ENCODE results near the gene JHY. TPM values are rescaled to one million over a fixed set of nuclear protein-coding genes. Genes with fewer than 3 reads are reported as not detected.
"Not testable (repeated sequence)": the region's sequence is repeated elsewhere in the genome, so short reads cannot be mapped to it uniquely, and the experiment has no call there.

Gene JHY
- total RNA-seq, 1 experiment from 2014 or later: 0.53 TPM

DNA sequence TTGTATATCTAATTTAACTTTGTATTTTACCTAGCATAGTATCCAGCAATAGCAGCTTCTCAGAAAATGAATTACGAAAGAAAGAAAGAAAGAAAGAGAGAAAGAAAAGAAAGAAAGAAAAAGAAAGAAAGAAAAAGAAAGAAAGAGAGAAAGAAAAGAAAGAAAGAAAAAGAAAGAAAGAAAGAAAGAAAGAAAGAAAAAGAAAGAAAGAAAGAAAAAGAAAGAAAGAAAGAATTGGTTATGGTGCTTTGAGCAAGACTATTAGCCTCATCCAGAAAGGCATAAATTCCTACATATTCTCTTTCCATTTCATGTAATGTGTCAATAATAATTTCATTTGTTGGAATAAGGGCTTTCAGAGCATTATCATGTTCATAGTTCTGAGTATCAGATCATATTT, 19.4 kb upstream of the JHY start:
- not testable (repeated sequence) for DNase-seq, H3K9me3 ChIP-seq, H3K4me3 ChIP-seq, H3K36me3 ChIP-seq
- H3K27me3 ChIP-seq: peaks cover 10% of the 10 kb centered on the region; the same call in 1 of the 2 replicates

DNA sequence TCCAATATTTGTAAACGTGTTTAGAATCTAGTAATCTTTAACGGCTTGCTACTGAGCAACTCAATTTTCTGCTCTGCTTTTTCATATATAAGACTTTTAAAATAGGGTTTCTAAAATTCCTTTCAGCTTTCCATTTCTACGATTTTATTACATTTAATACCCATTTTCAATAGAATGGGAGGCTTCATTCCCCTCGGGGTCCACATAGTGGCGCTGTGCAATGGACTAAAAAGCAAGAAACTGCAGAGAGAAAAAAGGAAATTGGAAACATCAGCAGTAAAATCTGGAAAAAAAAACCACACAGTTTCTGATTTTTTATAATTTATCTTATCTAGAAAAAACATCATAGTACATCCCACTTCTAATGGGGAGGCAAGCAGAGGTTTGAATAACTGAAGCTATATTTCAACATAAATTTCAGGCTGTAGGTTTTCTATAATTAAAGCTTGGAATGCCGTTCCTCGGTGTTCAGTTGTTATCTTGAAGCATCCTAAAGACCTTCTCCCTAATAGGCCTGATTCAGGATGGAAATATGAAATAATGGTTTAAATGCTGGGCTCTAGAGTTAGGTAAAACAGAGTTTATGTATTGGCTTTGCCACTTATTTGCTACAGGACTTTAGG, 18.7 kb upstream of the JHY start:
- peaks cover 10% of the 10 kb centered on the region; the same call in 1 of the 2 replicates for H3K27me3 ChIP-seq

DNA sequence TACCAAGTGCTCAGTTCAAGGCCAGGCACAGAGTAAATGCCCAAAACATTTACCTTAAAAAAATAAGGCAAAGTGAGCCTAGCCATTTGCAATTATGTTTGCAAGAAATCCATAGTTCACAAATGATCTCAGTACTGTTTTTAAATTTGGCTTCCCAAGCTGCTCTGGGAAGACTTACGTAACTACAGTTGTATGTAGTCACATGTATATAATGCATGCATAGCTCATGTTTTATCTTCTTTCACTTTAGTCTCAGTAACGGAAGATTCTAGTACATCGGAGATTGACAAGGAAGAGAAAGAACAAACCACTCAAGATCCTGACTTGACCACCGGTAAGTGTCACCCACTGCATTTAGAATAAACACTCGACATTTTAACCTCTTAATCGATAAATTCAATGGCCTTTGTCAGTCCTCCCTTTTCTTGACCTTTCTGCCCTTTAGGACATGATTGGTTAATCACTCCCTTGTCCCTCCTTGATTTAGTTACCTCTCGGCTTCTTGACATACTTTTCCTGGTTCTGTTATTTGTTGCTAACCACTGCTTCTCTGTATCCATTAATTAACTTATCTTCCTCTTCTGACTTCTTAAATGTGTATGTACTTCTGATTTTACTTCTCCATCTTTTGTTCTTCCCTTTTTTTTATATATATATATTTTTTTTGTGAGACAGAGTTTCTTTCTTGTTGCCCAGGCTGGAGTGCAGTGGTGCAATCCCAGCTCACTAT, 18.0 kb upstream of the JHY start:
- Histone ChIP-seq H3K4me3 (no peak overlapping the region), H3K36me3 (no peaks in the 10 kb centered on the region), H3K9me3 (no peaks in the 10 kb centered on the region), H3K27me3 (peaks cover 10% of the 10 kb centered on the region; the same call in 1 of the 2 replicates)
- no peak for DNase-seq

More for the DNA sequence above, 18.7 kb upstream of the JHY start:
- Histone ChIP-seq H3K36me3 (no peaks in the 10 kb centered on the region), H3K4me3 (no peak overlapping the region), H3K9me3 (no peaks in the 10 kb centered on the region)
- DNase-seq: peak; percentile 16

DNA sequence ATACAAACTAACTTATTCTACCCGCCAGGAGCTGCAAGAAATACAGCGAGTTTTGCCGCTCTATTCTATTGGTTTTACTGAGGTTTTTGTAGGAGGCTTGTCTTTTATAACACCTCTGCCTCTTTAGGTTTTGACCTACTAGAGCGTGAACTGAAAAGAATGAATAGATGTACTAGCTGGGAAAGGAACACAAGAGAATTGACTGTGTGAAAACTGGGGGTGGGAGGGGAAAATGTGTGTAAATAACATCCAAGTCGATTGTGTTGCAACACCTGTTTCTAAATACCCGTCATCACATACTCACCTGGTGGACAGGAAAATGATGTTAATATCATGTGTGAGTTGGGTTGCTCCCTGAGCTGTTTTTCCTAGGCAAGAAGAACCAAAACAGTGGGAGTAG, 12.9 kb upstream of the JHY start:
- Histone ChIP-seq H3K27me3 (no peaks in the 10 kb centered on the region; the same call in 1 of the 2 replicates), H3K4me3 (no peak overlapping the region), H3K36me3 (no peaks in the 10 kb centered on the region), H3K9me3 (no peaks in the 10 kb centered on the region)
- no peak for DNase-seq

DNA sequence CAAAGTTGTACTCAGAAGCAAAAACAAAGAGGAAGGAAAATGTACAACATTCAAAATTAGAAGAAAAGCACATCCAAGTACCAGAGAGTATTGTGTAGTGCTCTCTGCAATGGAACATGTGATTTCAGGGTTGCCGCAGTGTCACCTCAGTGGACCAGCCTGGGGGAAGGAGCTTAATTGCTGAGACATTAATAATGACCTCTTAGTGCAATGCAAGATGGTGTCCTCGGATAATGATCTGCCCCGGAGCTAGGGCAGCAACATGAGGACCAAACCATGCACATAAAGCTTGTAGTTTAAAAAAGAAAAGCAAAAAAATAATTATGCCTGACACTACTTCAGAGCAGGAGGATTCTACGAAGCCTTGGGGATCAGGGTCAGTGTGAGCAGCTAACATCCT, 11.3 kb upstream of the JHY start:
- no peak for DNase-seq
- Histone ChIP-seq H3K4me3 (no peak overlapping the region), H3K27me3 (no peaks in the 10 kb centered on the region; the same call in 1 of the 2 replicates), H3K9me3 (no peaks in the 10 kb centered on the region), H3K36me3 (no peaks in the 10 kb centered on the region)

DNA sequence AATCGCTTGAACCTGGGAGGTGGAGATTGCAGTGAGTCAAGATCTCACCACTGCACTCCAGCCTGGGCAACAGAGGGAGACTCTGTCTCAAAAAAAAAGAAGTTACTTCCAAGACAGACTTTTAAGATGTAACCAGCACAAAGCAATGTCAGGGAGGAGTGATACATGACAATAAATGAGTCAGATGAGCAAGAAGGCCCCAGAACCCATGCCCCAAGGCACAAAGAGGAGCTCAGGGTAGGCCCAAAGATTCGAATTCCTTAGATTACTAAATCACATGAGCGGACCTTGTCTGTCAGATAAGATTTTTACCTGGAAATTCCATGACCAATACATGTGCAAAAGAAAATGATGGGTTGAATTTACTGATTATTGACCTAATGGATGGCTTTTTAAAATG, 10.5 kb upstream of the JHY start:
- no peaks in the 10 kb centered on the region for H3K9me3 ChIP-seq
- H3K4me3 ChIP-seq: no peak overlapping the region
- H3K36me3 ChIP-seq: no peaks in the 10 kb centered on the region
- DNase-seq: no peak
- H3K27me3 ChIP-seq: no peaks in the 10 kb centered on the region; the same call in 1 of the 2 replicates

DNA sequence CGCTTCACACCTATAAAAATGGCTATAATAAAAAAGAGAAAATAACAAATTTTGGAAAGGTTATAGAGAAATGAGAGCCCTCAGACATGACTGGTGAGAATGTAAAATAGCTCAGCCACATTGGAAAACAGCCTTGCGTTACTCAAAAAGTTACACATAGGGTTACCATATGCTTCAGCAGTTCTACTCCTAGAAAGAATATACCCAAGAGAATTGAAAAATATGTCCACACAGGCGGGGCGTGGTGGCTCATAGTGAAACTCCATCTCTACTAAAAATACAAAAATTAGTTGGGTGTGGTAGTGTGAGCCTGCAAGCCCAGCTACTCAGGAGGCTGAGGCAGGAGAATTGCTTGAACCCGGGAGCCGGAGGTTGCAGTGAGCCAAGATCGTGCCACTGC, 7.6 kb upstream of the JHY start:
- Histone ChIP-seq H3K4me3 (no peak overlapping the region), H3K36me3 (no peaks in the 10 kb centered on the region), H3K9me3 (no peaks in the 10 kb centered on the region), H3K27me3 (no peaks in the 10 kb centered on the region)
- DNase-seq: no peak

DNA sequence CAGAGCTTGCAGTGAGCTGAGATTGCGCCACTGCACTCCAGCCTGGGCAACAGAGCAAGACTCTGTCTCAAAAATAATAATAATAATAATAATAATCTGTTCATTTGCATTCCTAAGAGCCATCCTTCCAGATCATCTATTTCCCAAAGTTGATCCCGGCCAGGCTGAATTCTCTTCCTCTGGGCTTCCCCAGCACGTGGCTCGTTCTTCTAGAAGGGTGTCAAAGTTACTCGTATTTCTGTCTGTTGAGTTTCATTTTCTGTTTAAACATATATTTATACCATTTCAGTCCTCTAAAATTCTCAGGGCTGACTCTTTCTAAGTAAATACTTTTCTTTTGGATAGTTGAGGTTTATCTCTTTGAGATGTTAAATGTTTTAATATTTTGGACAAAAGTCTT, 4.8 kb upstream of the JHY start:
- Histone ChIP-seq H3K36me3 (no peaks in the 10 kb centered on the region), H3K4me3 (no peak overlapping the region), H3K27me3 (no peaks in the 10 kb centered on the region), H3K9me3 (no peaks in the 10 kb centered on the region)
- no peak for DNase-seq

DNA sequence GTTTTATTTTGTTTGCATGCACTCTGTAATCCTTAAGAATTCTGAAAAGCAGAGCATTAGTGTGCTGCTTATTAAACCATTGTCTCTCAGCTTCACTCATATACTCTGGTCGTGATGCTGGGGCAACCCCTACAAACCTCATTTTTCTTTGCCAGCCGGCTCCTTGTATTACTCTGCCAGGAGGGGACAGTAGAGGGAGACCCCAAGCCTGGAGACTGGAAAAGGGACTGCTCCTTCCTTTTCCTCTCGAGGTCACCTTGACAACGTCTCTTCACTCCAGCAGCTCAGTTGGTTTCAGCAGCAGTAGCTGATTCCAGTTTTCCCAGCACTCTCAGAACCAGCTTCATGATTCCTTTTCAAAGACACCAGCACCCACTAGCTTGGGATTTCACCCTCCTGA, 2.8 kb upstream of the JHY start:
- Histone ChIP-seq H3K27me3 (no peaks in the 10 kb centered on the region), H3K9me3 (no peaks in the 10 kb centered on the region), H3K36me3 (no peaks in the 10 kb centered on the region), H3K4me3 (no peak overlapping the region)
- DNase-seq: no peak

DNA sequence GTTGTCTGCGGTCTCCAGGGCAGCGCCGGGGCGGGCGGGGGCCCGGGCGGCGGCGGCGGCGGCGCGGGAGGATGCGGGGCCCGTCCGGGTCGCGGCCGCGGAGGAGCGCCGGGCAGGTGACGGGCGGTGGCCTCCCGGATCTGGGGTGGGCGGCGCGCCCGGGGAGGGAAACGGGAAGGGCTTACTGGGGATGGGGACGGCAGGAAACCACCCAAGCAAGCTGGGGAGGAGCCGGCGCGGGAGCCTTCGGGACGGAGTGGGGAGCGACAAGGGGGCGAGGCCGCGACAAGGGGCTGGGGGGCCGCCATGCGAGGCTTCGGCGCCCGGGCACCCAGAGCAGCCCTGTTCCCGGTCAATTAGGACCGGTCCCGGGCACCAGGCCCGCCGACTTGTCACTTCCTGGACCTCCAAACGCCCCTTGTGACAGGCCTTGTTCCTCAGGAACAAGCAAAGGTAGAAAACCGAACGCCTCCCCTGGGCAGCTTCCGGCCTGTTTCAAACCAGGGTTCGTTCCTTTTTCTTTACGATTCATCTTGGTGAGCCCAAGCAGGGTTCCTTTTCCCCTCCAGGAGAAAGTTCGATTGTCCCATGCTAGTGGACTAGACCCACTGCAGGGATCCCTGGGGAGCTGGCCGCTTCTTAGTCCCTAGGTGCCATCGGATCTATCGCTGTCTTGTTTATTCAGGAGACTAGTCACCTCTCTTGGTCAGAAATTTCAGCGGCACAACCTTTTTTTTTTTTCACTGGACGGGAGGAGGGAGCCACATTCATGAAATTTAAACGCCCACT, 492 bp downstream of the JHY start:
- Histone ChIP-seq H3K9me3 (no peaks in the 10 kb centered on the region), H3K36me3 (no peaks in the 10 kb centered on the region), H3K4me3 (peak overlapping the region; percentile 59), H3K27me3 (no peaks in the 10 kb centered on the region)
- DNase-seq: peak; percentile 45

DNA sequence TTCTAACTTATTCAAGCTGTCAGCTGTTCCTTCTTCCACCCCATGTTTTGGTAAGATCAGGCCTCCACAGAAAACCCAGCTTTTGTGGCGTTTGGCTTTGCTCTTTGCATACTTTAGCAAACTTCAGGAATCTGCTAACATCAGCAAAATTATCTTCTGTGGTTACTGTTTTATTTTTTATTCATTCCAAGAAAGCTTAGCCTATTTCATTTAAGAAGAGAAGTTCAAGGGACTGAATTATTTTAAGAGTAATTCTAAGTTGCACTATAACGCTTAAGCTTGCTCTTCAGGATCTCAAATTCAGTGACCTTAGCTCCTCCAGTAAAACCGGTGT, 1.1 kb downstream of the JHY start:
- no peak for DNase-seq
- no peaks in the 10 kb centered on the region for H3K36me3 ChIP-seq
- H3K9me3 ChIP-seq: no peaks in the 10 kb centered on the region
- no peaks in the 10 kb centered on the region for H3K27me3 ChIP-seq
- peak overlapping the region; percentile 59 for H3K4me3 ChIP-seq

DNA sequence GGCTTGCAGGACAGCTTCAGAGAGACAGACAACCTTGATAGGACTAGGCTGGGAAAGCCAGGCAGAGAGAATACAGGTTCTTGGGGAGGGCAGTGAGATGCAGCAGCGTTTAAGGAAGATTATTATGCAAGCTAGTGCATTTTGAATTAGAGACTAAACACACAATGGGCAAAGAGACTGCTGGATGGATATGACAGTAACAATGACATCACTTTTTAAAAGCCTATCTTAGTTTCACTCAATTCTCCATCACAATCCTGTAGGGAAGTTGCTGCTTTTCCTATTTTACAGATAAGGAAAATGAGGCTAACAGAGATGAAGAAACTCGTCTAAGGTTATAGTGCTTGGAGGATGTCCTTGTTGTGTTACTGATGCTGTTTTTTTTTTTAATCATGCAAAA, 5.6 kb downstream of the JHY start:
- H3K36me3 ChIP-seq: no peaks in the 10 kb centered on the region
- H3K4me3 ChIP-seq: no peak overlapping the region
- no peaks in the 10 kb centered on the region for H3K27me3 ChIP-seq
- no peak for DNase-seq
- no peaks in the 10 kb centered on the region for H3K9me3 ChIP-seq

DNA sequence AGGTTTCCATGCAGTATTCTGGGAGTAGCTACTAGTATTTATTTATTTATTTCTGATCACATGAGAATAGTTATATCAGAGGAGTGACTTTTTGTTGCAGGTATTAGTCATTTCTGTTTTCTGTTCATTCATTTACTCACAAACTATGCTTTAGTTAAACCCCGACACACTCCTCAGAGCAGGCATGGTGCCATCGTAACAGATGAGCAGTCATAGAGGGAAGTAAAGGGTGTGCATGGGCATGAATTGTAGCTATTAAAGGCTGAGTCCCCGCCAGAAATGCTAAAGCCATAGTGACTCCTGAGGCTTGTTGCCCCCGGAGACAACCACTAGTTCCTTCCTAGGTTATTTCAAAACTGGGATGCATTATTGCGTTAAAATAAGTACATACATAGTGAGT, 10.6 kb downstream of the JHY start:
- DNase-seq: no peak
- H3K27me3 ChIP-seq: no peaks in the 10 kb centered on the region
- H3K9me3 ChIP-seq: no peaks in the 10 kb centered on the region
- H3K36me3 ChIP-seq: no peaks in the 10 kb centered on the region
- no peak overlapping the region for H3K4me3 ChIP-seq

DNA sequence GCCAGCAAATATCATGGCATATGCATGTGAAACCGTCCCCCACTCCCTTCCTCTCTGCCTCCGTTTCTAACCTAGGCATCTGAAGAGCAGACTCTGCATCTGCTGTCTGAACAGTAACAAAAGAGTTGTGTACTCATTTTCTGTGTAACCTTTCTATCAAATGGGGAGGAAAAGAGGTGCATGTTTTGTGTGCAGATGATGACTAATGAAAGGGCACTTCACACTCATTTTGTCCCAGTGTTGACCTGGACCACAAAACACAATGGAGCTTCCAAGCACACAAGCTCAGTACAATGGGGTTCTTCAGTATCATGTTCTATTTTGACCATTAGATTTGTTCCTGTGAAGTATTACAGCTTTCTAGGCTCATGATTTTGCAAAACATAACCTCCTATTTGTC, 13.0 kb downstream of the JHY start:
- Histone ChIP-seq H3K4me3 (no peak overlapping the region), H3K9me3 (no peaks in the 10 kb centered on the region), H3K27me3 (no peaks in the 10 kb centered on the region), H3K36me3 (no peaks in the 10 kb centered on the region)
- DNase-seq: no peak

DNA sequence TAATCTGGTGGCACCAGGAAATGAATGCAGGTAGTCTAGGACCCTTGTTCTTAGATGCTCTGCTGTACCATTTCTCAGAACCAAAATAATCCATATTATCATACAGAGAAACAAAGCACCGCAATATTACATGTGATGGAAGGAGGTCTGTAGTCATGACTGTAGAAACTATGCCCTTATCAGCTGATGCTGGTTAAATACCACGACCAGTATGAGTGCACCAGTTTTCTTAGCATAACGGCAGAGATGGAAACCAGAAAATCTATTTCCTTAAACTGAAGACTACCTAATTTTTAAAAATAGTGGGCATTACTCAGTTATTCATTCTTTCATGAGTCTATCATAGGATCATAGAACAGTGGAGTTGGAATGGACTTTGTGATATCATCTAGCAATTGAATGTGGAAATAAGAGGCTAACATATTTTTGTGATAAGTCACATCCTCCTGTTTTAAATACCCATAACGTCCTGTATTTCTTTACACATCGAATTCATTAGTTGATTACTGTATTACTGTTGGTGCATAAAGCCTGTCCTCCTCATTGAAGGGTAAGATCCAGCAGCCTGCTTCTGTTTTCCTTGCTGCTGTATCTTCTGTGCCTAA, 15.1 kb downstream of the JHY start:
- DNase-seq: no peak
- no peaks in the 10 kb centered on the region for H3K9me3 ChIP-seq
- no peak overlapping the region for H3K4me3 ChIP-seq
- H3K27me3 ChIP-seq: no peaks in the 10 kb centered on the region
- H3K36me3 ChIP-seq: no peaks in the 10 kb centered on the region

DNA sequence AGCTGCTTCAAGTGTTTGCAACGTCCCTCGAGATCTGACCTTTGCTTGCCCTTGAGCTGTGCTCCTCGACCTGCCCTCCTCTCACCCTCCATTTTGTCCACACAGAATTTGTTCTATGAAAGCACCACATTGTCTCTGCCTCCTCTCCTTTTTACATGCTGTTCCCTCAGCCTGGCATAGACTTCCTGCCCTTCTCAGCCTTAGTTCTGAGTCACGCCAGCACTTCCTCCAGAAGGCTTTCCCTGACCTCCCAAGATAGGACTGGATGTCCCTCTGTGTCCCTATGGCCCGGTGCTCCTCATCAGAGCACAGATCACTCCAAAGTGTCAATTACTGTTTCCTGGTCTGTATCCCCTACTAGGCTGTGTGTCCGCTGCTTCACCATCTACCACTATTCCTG, 16.2 kb downstream of the JHY start:
- no peaks in the 10 kb centered on the region for H3K36me3 ChIP-seq
- no peak for DNase-seq
- H3K27me3 ChIP-seq: no peaks in the 10 kb centered on the region
- no peak overlapping the region for H3K4me3 ChIP-seq
- H3K9me3 ChIP-seq: no peaks in the 10 kb centered on the region

DNA sequence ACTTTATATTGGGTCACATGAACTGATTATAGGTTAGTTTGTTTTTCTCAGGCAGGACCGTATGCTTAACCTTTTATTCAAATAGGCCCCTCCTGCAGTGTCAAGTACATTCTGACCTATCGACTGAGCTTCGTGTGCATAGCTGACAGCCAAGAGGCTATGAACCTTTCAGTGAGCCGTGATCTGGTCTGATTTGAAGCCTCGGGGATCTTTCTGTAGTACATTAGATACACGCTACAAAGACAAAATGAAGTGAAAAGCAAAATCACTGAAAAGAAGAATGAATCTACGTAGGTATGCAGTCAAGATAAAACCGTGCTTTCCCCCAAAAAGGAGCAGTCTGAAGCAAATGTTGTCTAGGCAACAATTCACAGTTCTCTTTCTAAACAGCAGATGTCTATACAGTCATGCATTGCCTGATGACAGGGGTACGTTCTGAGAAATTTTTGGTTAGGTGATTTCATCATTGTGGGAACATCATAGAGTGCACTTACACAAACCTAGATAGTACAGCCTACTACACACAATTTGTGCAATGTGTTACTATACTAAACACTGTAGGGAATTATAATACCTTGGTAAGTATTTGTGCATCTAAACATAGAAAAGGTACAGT, 18.1 kb downstream of the JHY start:
- no peaks in the 10 kb centered on the region for H3K9me3 ChIP-seq
- H3K27me3 ChIP-seq: no peaks in the 10 kb centered on the region
- DNase-seq: no peak
- H3K4me3 ChIP-seq: no peak overlapping the region
- H3K36me3 ChIP-seq: no peaks in the 10 kb centered on the region
